HepG2 (cell line): ENCODE measurements around the gene NKX6-2. TPM values are rescaled to one million over a fixed set of nuclear protein-coding genes. Genes with fewer than 3 reads are reported as not detected.

Source experiments
- ATAC-seq: fragments of 200-7000 bp; cut with Tn5 transposase; 3 replicates; pipeline ENCODE4 v1.9.1; 2020; ENCODE audit warnings: mild to moderate bottlenecking, moderate library complexity
- BruUV-seq: library from RNA; stranded (reverse); fragments of 400-500 nt; replicated peaks from 2 replicates; lab custom pipeline; 2021; lab: Mats Ljungman, UMichigan
- CTCF ChIA-PET: fragments of 300-600 bp; formaldehyde crosslinking; extraction: SDS; loops from one replicate; lab custom pipeline; 2021; ENCODE audit warnings: low total read pairs, inconsistent platforms, low intra/inter-chr PET ratio; lab: Yijun Ruan, JAX
- POLR2A ChIA-PET: fragments of 350-600 bp; sonication (Branson Sonifier 250); formaldehyde crosslinking; loops from one replicate; lab custom pipeline; 2020; ENCODE audit warnings: antibody characterized with exemption, inconsistent platforms; lab: Yijun Ruan, JAX
- DNase-seq: peaks from one replicate; pipeline ENCODE4 v3.0.0-alpha.2; 2015; ENCODE audit warnings: low spot score
- FAIRE-seq: peaks from 3 replicates; lab custom pipeline; 2011; peaks lifted over from hg19 to GRCh38; lab: Jason Lieb, UNC
- H2AFZ ChIP-seq: one replicate; pipeline ENCODE4 v1.6.1; 2011; ENCODE audit warnings: low read length, inconsistent platforms
- H3K27ac ChIP-seq: fragments of 300-600 bp; 3 replicates; pipeline ENCODE4 v1.8.0; 2011; ENCODE audit warnings: mixed run types, mild to moderate bottlenecking, mixed read lengths, low read length, inconsistent platforms; ENCODE audit not compliant: insufficient read depth; ENCODE audit errors: extremely low read length
- H3K27me3 ChIP-seq, 2 experiments: fragments of 200-600 bp in 1 of 2; 2 replicates in 1 of 2; 3 replicates in 1 of 2; pipeline versions ENCODE4 v1.6.0 to v1.8.0; 2011; ENCODE audit warnings: low read length in 2 of 2, mild to moderate bottlenecking in 2 of 2, moderate library complexity in 2 of 2, inconsistent platforms in 1 of 2; ENCODE audit not compliant: insufficient read depth in 2 of 2, control insufficient read depth in 1 of 2
- H3K36me3 ChIP-seq, 2 experiments: fragments of 200-600 bp in 1 of 2; replicated peaks in 1 of 2; 2 replicates in 1 of 2; 3 replicates in 1 of 2; pipeline versions ENCODE4 v1.5.1 to v1.8.0; 2011; ENCODE audit warnings: low read length in 2 of 2, inconsistent platforms in 1 of 2; ENCODE audit not compliant: insufficient read depth in 2 of 2, control insufficient read depth in 1 of 2
- H3K4me1 ChIP-seq: 2 replicates; pipeline ENCODE4 v1.5.1; 2012; ENCODE audit warnings: low read length, inconsistent platforms; ENCODE audit not compliant: insufficient read depth
- H3K4me2 ChIP-seq: 2 replicates; pipeline ENCODE4 v1.6.0; 2011; ENCODE audit warnings: low read depth, low read length, inconsistent platforms
- H3K4me3 ChIP-seq, 3 experiments: fragments of 200-600 bp in 1 of 3; sonication (generic), shearing (Covaris generic) in 1 of 3; replicated peaks in 1 of 3; 2 replicates each; pipeline ENCODE4 v1.5.1; 2011 to 2016; ENCODE audit warnings: low read length in 3 of 3, inconsistent platforms in 2 of 3, low read depth in 2 of 3, mild to moderate bottlenecking in 2 of 3, control low read depth in 1 of 3, mixed read lengths in 1 of 3; ENCODE audit not compliant: insufficient read depth in 1 of 3
- H3K79me2 ChIP-seq: one replicate; pipeline ENCODE4 v1.6.1; 2011; ENCODE audit warnings: low read length, inconsistent platforms; ENCODE audit not compliant: insufficient read depth
- H3K9ac ChIP-seq: 2 replicates; pipeline ENCODE4 v1.6.0; 2011; ENCODE audit warnings: mild to moderate bottlenecking, low read depth, low read length, inconsistent platforms; ENCODE audit not compliant: insufficient read depth
- H3K9me3 ChIP-seq: 2 replicates; pipeline ENCODE4 v1.5.1; 2012; ENCODE audit warnings: mild to moderate bottlenecking, low read length
- H4K20me1 ChIP-seq: 2 replicates; pipeline ENCODE4 v1.6.0; 2011; ENCODE audit warnings: inconsistent platforms, mild to moderate bottlenecking, low read length, moderate library complexity; ENCODE audit not compliant: insufficient read depth
- HMGA1 ChIP-seq: sonication (generic); formaldehyde crosslinking; conservative IDR thresholded peaks from 2 replicates; pipeline ENCODE4 v1.4.0; 2020; ENCODE audit warnings: missing genetic modification reagents
- HOXA5 ChIP-seq: sonication (generic); formaldehyde crosslinking; IDR thresholded peaks from 2 replicates; pipeline ENCODE4 v1.4.0; 2020; ENCODE audit warnings: missing genetic modification reagents
- MLLT10 ChIP-seq: sonication (generic); formaldehyde crosslinking; IDR thresholded peaks from 2 replicates; pipeline ENCODE4 v1.4.0; 2020; ENCODE audit warnings: missing genetic modification reagents
- RCOR2 ChIP-seq: IDR thresholded peaks from 2 replicates; pipeline ENCODE4 v1.6.1; 2016; ENCODE audit warnings: missing biosample characterization, missing genetic modification reagents
- SALL2 ChIP-seq: sonication (generic); formaldehyde crosslinking; IDR thresholded peaks from 2 replicates; pipeline ENCODE4 v1.8.1; 2023; ENCODE audit warnings: mild to moderate bottlenecking, missing genetic modification reagents, inconsistent platforms
- SOX13 ChIP-seq, 3 experiments: fragments of 450-650 bp in 1 of 3; sonication (generic) in 1 of 3; formaldehyde crosslinking in 1 of 3; IDR thresholded peaks in 2 of 3; conservative IDR thresholded peaks in 1 of 3; 2 replicates each; pipeline versions ENCODE4 v1.5.0 to v1.6.1; 2016 to 2020; ENCODE audit warnings: antibody characterized with exemption in 1 of 3, mild to moderate bottlenecking in 1 of 3, missing compliant biosample characterization in 1 of 3, missing genetic modification reagents in 1 of 3, moderate library complexity in 1 of 3
- ZBTB20 ChIP-seq: sonication (generic); formaldehyde crosslinking; IDR thresholded peaks from 2 replicates; pipeline ENCODE4 v1.8.1; 2023; ENCODE audit warnings: missing genetic modification reagents, low read depth, mild to moderate bottlenecking, borderline replicate concordance
- ZNF143 ChIP-seq: sonication (generic); formaldehyde crosslinking; IDR thresholded peaks from 2 replicates; pipeline ENCODE4 v1.4.0; 2020; ENCODE audit warnings: missing genetic modification reagents
- ZNF724P ChIP-seq: sonication (generic); formaldehyde crosslinking; IDR thresholded peaks from 2 replicates; pipeline ENCODE4 v1.8.0; 2022; ENCODE audit warnings: missing genetic modification reagents, borderline replicate concordance
- WGBS: methylation state at CpG from one replicate; pipeline ENCODE4 v1.1.6; 2017; ENCODE audit warnings: low lambda C conversion rate; 5-methylcytosine and 5-hydroxymethylcytosine counted together
- in situ Hi-C: cut with HindIII; loops from 2 replicates; pipeline ENCODE4 v1.10.0; 2017; ENCODE audit warnings: low pct_unique_long_range_greater_than_20kb; ENCODE audit not compliant: extremely low pct_ligation_motif_present
- intact Hi-C: fragments of 100-400 bp; cut with micrococcal nuclease; formaldehyde crosslinking; loops from one replicate; pipeline ENCODE4 v1.10.0; 2022; ENCODE audit not compliant: unreplicated experiment
- polyA plus RNA-seq, 8 experiments: library from polyadenylated mRNA; depleted of rRNA in 3 of 8; stranded (reverse) in 7 of 8; unstranded in 1 of 8; fragments of >200 nt; fragmentation: Illumina TruSeq in 4 of 8; extraction: Trizol in 4 of 8; gene quantifications; 2 replicates each; pipeline versions ENCODE4 v1.2.1 to v1.2.3, GENCODE V29; 2011 to 2016; ENCODE audit warnings: low read depth in 4 of 8, missing spikeins in 1 of 8, mixed read lengths in 1 of 8; ENCODE audit not compliant: insufficient read depth in 1 of 8
- total RNA-seq, 5 experiments: library from RNA; depleted of rRNA; stranded (reverse); fragments of >200 nt; fragmentation: Illumina TruSeq; extraction: Trizol; gene quantifications; 2 replicates each; pipeline ENCODE4 v1.2.3, GENCODE V29; 2016; ENCODE audit warnings: low read depth in 1 of 5
- TF ChIP-seq, protein P1 (sequence below), 2 experiments: sonication (generic) in 1 of 2; formaldehyde crosslinking in 1 of 2; IDR thresholded peaks; 2 replicates each; pipeline versions ENCODE4 v1.4.0 to v1.6.1; 2018 to 2020; ENCODE audit warnings: missing genetic modification reagents in 2 of 2, borderline replicate concordance in 1 of 2, low read depth in 1 of 2, mild to moderate bottlenecking in 1 of 2, missing biosample characterization in 1 of 2
- TF ChIP-seq, protein P2 (sequence below): sonication (generic); formaldehyde crosslinking; IDR thresholded peaks from 2 replicates; pipeline ENCODE4 v1.8.0; 2022; ENCODE audit warnings: mild to moderate bottlenecking, missing genetic modification reagents
- TF ChIP-seq, protein P3 (sequence below): sonication (generic); formaldehyde crosslinking; IDR thresholded peaks from 2 replicates; pipeline ENCODE4 v1.4.0; 2020; ENCODE audit warnings: mild to moderate bottlenecking, missing genetic modification reagents, borderline replicate concordance

Gene NKX6-2
- total and polyA plus RNA-seq, 2 of the 13 experiments (the other 11 are each of a cell fraction or from before 2014, with no cell fraction given): not detected

DNA sequence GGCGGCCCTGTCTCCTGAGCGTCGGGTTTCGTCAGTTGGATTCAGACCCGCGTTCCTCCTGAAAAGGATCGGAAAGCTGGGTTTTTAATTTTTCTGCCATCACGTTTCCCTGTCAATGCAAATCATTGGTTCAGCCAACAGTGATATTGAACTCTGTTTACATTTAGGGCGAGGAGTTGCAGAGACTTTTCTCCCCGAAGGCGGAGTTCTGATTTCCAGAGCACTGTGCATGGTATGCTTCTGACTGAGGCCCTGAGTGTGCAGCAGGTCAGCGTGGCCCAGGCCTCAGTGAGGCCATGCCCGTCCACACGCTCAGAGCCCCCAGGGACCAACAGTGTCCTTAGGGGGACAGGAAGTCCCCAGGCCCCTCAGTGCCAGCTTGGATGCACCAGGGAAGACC, 27.1 kb downstream of the NKX6-2 start:
- no peak for FAIRE-seq
- H3K4me2 ChIP-seq: no peak overlapping the region
- ChIA-PET POLR2A (no interaction called here), CTCF (no interaction called here)
- peaks cover 0 to 8% of the 10 kb centered on the region in 2 experiments; a peak in 1 of 5 replicates for H3K36me3 ChIP-seq
- WGBS: 98% methylated on average over 11 of the region's 14 CpGs
- H2AFZ ChIP-seq: no peak overlapping the region
- no peaks in the 10 kb centered on the region for H3K9me3 ChIP-seq
- intact Hi-C loops: no loop called here
- H3K27ac ChIP-seq: no peak overlapping the region
- no peaks in the 10 kb centered on the region for H4K20me1 ChIP-seq
- no peaks in the 10 kb centered on the region for H3K27me3 ChIP-seq
- in situ Hi-C loops: no loop called here
- no peak for ATAC-seq
- TF ChIP-seq HOXA5 (CRISPR knock-in tag) (no peak), SALL2 (CRISPR knock-in tag) (no peak), SOX13 (IDR thresholded peaks at IDR 0.05) (no peak), SOX13 (CRISPR knock-in tag; conservative IDR thresholded peaks at IDR 0.05 in 1 of 2, IDR thresholded peaks at IDR 0.05 in 1 of 2) (no peak), ZNF143 (CRISPR knock-in tag) (no peak), MLLT10 (no peak), ZNF724P (CRISPR knock-in tag) (no peak), ZBTB20 (CRISPR knock-in tag) (no peak), RCOR2 (CRISPR knock-in tag) (no peak), HMGA1 (no peak)
- TF ChIP-seq, protein P1, sequence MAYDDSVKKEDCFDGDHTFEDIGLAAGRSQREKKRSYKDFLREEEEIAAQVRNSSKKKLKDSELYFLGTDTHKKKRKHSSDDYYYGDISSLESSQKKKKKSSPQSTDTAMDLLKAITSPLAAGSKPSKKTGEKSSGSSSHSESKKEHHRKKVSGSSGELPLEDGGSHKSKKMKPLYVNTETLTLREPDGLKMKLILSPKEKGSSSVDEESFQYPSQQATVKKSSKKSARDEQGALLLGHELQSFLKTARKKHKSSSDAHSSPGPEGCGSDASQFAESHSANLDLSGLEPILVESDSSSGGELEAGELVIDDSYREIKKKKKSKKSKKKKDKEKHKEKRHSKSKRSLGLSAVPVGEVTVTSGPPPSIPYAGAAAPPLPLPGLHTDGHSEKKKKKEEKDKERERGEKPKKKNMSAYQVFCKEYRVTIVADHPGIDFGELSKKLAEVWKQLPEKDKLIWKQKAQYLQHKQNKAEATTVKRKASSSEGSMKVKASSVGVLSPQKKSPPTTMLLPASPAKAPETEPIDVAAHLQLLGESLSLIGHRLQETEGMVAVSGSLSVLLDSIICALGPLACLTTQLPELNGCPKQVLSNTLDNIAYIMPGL (CRISPR knock-in tag; IDR thresholded peaks at IDR 0.05; ENCODE audit: borderline replicate concordance in 1 of 2, low read depth in 1 of 2): no peak
- TF ChIP-seq, protein P2, sequence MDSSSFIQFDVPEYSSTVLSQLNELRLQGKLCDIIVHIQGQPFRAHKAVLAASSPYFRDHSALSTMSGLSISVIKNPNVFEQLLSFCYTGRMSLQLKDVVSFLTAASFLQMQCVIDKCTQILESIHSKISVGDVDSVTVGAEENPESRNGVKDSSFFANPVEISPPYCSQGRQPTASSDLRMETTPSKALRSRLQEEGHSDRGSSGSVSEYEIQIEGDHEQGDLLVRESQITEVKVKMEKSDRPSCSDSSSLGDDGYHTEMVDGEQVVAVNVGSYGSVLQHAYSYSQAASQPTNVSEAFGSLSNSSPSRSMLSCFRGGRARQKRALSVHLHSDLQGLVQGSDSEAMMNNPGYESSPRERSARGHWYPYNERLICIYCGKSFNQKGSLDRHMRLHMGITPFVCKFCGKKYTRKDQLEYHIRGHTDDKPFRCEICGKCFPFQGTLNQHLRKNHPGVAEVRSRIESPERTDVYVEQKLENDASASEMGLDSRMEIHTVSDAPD (CRISPR knock-in tag): no peak
- TF ChIP-seq, protein P3, sequence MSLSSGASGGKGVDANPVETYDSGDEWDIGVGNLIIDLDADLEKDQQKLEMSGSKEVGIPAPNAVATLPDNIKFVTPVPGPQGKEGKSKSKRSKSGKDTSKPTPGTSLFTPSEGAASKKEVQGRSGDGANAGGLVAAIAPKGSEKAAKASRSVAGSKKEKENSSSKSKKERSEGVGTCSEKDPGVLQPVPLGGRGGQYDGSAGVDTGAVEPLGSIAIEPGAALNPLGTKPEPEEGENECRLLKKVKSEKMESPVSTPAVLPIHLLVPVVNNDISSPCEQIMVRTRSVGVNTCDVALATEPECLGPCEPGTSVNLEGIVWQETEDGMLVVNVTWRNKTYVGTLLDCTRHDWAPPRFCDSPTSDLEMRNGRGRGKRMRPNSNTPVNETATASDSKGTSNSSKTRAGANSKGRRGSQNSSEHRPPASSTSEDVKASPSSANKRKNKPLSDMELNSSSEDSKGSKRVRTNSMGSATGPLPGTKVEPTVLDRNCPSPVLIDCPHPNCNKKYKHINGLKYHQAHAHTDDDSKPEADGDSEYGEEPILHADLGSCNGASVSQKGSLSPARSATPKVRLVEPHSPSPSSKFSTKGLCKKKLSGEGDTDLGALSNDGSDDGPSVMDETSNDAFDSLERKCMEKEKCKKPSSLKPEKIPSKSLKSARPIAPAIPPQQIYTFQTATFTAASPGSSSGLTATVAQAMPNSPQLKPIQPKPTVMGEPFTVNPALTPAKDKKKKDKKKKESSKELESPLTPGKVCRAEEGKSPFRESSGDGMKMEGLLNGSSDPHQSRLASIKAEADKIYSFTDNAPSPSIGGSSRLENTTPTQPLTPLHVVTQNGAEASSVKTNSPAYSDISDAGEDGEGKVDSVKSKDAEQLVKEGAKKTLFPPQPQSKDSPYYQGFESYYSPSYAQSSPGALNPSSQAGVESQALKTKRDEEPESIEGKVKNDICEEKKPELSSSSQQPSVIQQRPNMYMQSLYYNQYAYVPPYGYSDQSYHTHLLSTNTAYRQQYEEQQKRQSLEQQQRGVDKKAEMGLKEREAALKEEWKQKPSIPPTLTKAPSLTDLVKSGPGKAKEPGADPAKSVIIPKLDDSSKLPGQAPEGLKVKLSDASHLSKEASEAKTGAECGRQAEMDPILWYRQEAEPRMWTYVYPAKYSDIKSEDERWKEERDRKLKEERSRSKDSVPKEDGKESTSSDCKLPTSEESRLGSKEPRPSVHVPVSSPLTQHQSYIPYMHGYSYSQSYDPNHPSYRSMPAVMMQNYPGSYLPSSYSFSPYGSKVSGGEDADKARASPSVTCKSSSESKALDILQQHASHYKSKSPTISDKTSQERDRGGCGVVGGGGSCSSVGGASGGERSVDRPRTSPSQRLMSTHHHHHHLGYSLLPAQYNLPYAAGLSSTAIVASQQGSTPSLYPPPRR: no peak
- BruUV-seq: no TSS peak
- H3K4me3 ChIP-seq: no peak overlapping the region
- DNase-seq: no peak
- H3K79me2 ChIP-seq: no peaks in the 10 kb centered on the region
- no peaks in the 10 kb centered on the region for H3K4me1 ChIP-seq
- H3K9ac ChIP-seq: no peak overlapping the region
